KMS-11 (cell line): ENCODE results near the gene LMO7.

ENCODE experiments used
- H2AFZ ChIP-seq: fragments of 200-600 bp; sonication (generic); 2 replicates; pipeline ENCODE4 v1.6.1; 2016; ENCODE audit warnings: antibody characterized with exemption, mixed run types, low read depth
- H3K27ac ChIP-seq: fragments of 200-600 bp; sonication (generic); 2 replicates; pipeline ENCODE4 v1.6.1; 2016; ENCODE audit warnings: mild to moderate bottlenecking, mixed run types
- H3K27me3 ChIP-seq: fragments of 200-600 bp; sonication (generic); 2 replicates; pipeline ENCODE4 v1.6.1; 2017; ENCODE audit warnings: mild to moderate bottlenecking, low read depth, mixed run types, moderate library complexity; ENCODE audit not compliant: insufficient read depth
- H3K36me3 ChIP-seq: fragments of 200-600 bp; sonication (generic); 2 replicates; pipeline ENCODE4 v1.6.1; 2017; ENCODE audit warnings: mild to moderate bottlenecking, mixed run types; ENCODE audit not compliant: insufficient read depth
- H3K4me1 ChIP-seq: fragments of 200-600 bp; sonication (generic); 2 replicates; pipeline ENCODE4 v1.6.1; 2016; ENCODE audit warnings: mild to moderate bottlenecking, low read depth, mixed run types; ENCODE audit not compliant: poor library complexity, severe bottlenecking
- H3K4me2 ChIP-seq: fragments of 200-600 bp; sonication (generic); 2 replicates; pipeline ENCODE4 v1.7.0; 2016; ENCODE audit warnings: mild to moderate bottlenecking, mixed run types
- H3K4me3 ChIP-seq: fragments of 200-600 bp; sonication (generic); IDR thresholded peaks from 2 replicates; pipeline ENCODE4 v1.6.1; 2017; ENCODE audit warnings: low read depth, low read length, mixed read lengths; ENCODE audit not compliant: insufficient read depth
- H3K79me2 ChIP-seq: fragments of 200-600 bp; sonication (generic); 2 replicates; pipeline ENCODE4 v1.6.1; 2016; ENCODE audit warnings: low read depth, mixed run types; ENCODE audit not compliant: insufficient read depth
- H3K9ac ChIP-seq: fragments of 200-600 bp; sonication (generic); 2 replicates; pipeline ENCODE4 v1.6.1; 2016; ENCODE audit warnings: mild to moderate bottlenecking, mixed run types
- H4K20me1 ChIP-seq: fragments of 200-600 bp; sonication (generic); 2 replicates; pipeline ENCODE4 v1.6.1; 2016; ENCODE audit warnings: mild to moderate bottlenecking, mixed run types; ENCODE audit not compliant: insufficient read depth
- CTCF ChIP-seq: fragments of 200-600 bp; sonication (generic); conservative IDR thresholded peaks from 2 replicates; pipeline ENCODE4 v1.6.1; 2017; ENCODE audit warnings: low read depth, mild to moderate bottlenecking, antibody characterized with exemption, low read length, moderate library complexity, mixed read lengths

Gene LMO7

GRCh38 chr13:75618308-75618707 lies 17.8 kb upstream of the LMO7 start:
- no peak for TF ChIP-seq CTCF
- no peaks in the 10 kb centered on the region for H3K36me3 ChIP-seq
- H4K20me1 ChIP-seq: no peaks in the 10 kb centered on the region
- no peak overlapping the region for H2AFZ ChIP-seq
- no peaks in the 10 kb centered on the region for H3K79me2 ChIP-seq
- H3K4me3 ChIP-seq: no peak overlapping the region
- H3K9ac ChIP-seq: no peak overlapping the region
- H3K4me1 ChIP-seq: no peaks in the 10 kb centered on the region
- no peaks in the 10 kb centered on the region for H3K27me3 ChIP-seq
- H3K27ac ChIP-seq: no peak overlapping the region
- no peak overlapping the region for H3K4me2 ChIP-seq

DNA sequence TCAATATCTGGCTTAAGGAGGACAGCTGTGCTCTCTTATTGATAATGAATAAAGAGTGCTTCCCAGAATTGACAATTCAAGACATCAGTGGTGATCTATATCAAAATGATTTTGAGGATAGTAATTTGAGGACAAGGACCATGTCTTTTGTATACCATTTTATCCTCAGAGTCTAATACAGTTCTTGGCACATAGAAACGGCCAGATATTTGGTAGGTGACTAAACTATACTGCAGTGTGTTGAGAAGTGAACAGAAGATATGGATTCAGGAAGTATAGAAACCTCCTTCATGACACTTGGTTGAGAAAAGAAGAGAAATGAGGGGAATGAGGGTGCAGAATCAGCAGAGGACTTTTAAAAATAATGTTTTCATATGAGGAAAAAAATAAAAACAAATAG lies 16.1 kb upstream of the LMO7 start:
- H4K20me1 ChIP-seq: no peaks in the 10 kb centered on the region
- H3K36me3 ChIP-seq: no peaks in the 10 kb centered on the region
- no peak overlapping the region for H2AFZ ChIP-seq
- H3K4me3 ChIP-seq: no peak overlapping the region
- no peak for TF ChIP-seq CTCF
- no peaks in the 10 kb centered on the region for H3K4me1 ChIP-seq
- H3K9ac ChIP-seq: no peak overlapping the region
- H3K4me2 ChIP-seq: no peak overlapping the region
- H3K27me3 ChIP-seq: no peaks in the 10 kb centered on the region
- no peaks in the 10 kb centered on the region for H3K79me2 ChIP-seq
- H3K27ac ChIP-seq: no peak overlapping the region

DNA sequence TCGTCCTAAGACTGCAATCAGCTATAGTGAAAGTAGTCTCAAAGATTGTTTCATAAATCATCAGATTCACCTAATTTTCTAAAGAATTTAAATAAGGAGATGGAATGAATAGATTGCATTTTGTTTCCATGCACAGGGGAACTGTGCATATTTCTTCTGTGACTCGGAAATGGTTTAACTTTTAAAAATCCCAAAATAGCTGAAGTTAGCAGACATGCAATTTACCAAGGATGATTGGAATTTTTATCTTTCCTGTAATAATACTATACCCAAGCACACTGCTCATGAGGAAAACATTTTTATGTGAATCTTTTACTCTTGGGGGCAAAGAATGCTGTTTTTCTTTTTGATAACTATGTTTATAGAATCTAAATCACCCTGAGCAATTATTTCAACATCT lies 15.0 kb upstream of the LMO7 start:
- no peak for TF ChIP-seq CTCF
- no peak overlapping the region for H3K4me3 ChIP-seq
- no peak overlapping the region for H3K9ac ChIP-seq
- H3K4me2 ChIP-seq: no peak overlapping the region
- no peaks in the 10 kb centered on the region for H3K79me2 ChIP-seq
- H3K27ac ChIP-seq: no peak overlapping the region
- H3K4me1 ChIP-seq: no peaks in the 10 kb centered on the region
- H2AFZ ChIP-seq: no peak overlapping the region
- no peaks in the 10 kb centered on the region for H4K20me1 ChIP-seq
- H3K36me3 ChIP-seq: no peaks in the 10 kb centered on the region
- no peaks in the 10 kb centered on the region for H3K27me3 ChIP-seq

- H3K4me3 ChIP-seq: no peak overlapping the region
- no peak overlapping the region for H3K4me2 ChIP-seq
- TF ChIP-seq CTCF: no peak
- H3K36me3 ChIP-seq: no peaks in the 10 kb centered on the region
- no peaks in the 10 kb centered on the region for H3K4me1 ChIP-seq
- H2AFZ ChIP-seq: no peak overlapping the region
- H4K20me1 ChIP-seq: no peaks in the 10 kb centered on the region
- H3K9ac ChIP-seq: no peak overlapping the region
- no peak overlapping the region for H3K27ac ChIP-seq
- H3K79me2 ChIP-seq: no peaks in the 10 kb centered on the region
- H3K27me3 ChIP-seq: no peaks in the 10 kb centered on the region
Observed at GRCh38 chr13:75628801-75629200, 7.3 kb upstream of the LMO7 start.

DNA sequence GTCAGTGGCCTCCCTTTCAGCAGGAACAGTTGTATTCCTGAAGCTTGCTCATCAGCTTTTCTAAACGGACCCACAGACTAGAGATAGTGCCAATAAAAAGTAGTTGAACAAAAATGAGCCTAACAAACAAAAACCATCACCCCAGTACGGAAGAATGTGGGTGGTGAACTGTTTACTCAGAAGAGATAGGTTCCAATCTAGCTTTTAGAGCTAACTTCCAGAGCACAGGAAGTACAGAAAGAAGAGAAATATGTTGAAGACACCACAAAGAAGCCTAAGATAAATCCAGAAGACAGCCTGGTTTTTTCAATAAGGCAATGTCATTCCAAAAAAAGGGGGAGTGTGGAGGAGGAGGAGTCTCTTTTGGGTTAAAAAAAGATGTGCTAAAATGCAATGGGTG lies 2.8 kb upstream of the LMO7 start:
- Histone ChIP-seq H3K36me3 (no peaks in the 10 kb centered on the region), H3K4me1 (peaks cover 7% of the 10 kb centered on the region), H2AFZ (no peak overlapping the region), H4K20me1 (no peaks in the 10 kb centered on the region), H3K9ac (no peak overlapping the region), H3K27me3 (no peaks in the 10 kb centered on the region), H3K79me2 (no peaks in the 10 kb centered on the region), H3K4me3 (no peak overlapping the region), H3K27ac (no peak overlapping the region), H3K4me2 (no peak overlapping the region)
- TF ChIP-seq CTCF: no peak
